SK-N-SH treated with all-trans-retinoic acid at 6 μM for 48 hours (cell line): Measurements from ENCODE around the gene SORCS1.

Source experiments
- BACH2 ChIP-seq: fragments of 250-450 bp; sonication (Bioruptor Pico); IDR thresholded peaks from 2 replicates; pipeline ENCODE4 v1.9.0; 2021; ENCODE audit warnings: mild to moderate bottlenecking, borderline replicate concordance
- CSRNP3 ChIP-seq: fragments of 250-450 bp; sonication (Bioruptor Pico); IDR thresholded peaks from 2 replicates; pipeline ENCODE4 v1.5.1; 2021; ENCODE audit warnings: mild to moderate bottlenecking, moderate library complexity
- OSR1 ChIP-seq: fragments of 250-450 bp; sonication (Bioruptor Pico); IDR thresholded peaks from 2 replicates; pipeline ENCODE4 v1.8.0; 2022; ENCODE audit warnings: moderate library complexity, mild to moderate bottlenecking, inconsistent platforms
- TCF4 ChIP-seq: fragments of 250-450 bp; sonication (Bioruptor Pico); IDR thresholded peaks from 2 replicates; pipeline ENCODE4 v1.8.0; 2021; ENCODE audit warnings: mild to moderate bottlenecking, moderate library complexity, borderline replicate concordance

GRCh38 chr10:106866244-106866845, 298.2 kb downstream of the SORCS1 start:
- TF ChIP-seq CSRNP3 (CRISPR knock-in tag) (no peak), BACH2 (CRISPR knock-in tag) (no peak), TCF4 (no peak), OSR1 (no peak)
